ENCODE data around the gene AMY2B. TPM values are rescaled to one million over a fixed set of nuclear protein-coding genes. Genes with fewer than 3 reads are reported as not detected.
A peak's percentile ranks its signal among the peaks of the same experiment; 100 is the strongest.
"Not testable (repeated sequence)": the region's sequence is repeated elsewhere in the genome, so short reads cannot be mapped to it uniquely, and the experiment has no call there.

Gene AMY2B
- total RNA-seq, 2 donors from 2014 or later = 894 to 1,483 TPM

- no peaks in the 10 kb centered on the region for H3K9me3 ChIP-seq
- intact Hi-C loops (cut with DNase I) = no loop called here
- H3K4me3 ChIP-seq = peak overlapping the region in 1 of 2 donors; percentile 10
- ATAC-seq (no peak), DNase-seq (no peak)
- peak overlapping the region in 3 of 4 donors; percentile 61 to 79 (median 72) for H3K27ac ChIP-seq
- H3K36me3 ChIP-seq (replicated peaks in 1 of 2; ENCODE audit: insufficient read depth in 1 of 2, low read depth in 2 of 2) = no peaks in the 10 kb centered on the region
- peaks cover under 1% of the 10 kb centered on the region for H3K4me1 ChIP-seq
- TF ChIP-seq POLR2A (IDR thresholded peaks at IDR 0.05) (no peak), CTCF (IDR thresholded peaks at IDR 0.05) (no peak)
- H3K27me3 ChIP-seq = no peaks in the 10 kb centered on the region
Observed at GRCh38 chr1:103576065-103576464, 4.7 kb downstream of the AMY2B start.

GRCh38 chr1:103576784-103577183 is 5.4 kb downstream of the AMY2B start:
- intact Hi-C loops (cut with DNase I); H3K9me3 ChIP-seq; H3K36me3 ChIP-seq (replicated peaks in 1 of 2; ENCODE audit: insufficient read depth in 1 of 2, low read depth in 2 of 2); H3K4me3 ChIP-seq; H3K27me3 ChIP-seq; H3K4me1 ChIP-seq: not testable (repeated sequence)
- ATAC-seq (peak; percentile 74), DNase-seq (peak; percentile 60 to 80 (median 68))
- WGBS, 2 donors = 41 to 43% methylated on average over 3 to 5 of the region's 5 CpGs
- H3K27ac ChIP-seq = peak overlapping the region in 3 of 4 donors; percentile 61 to 79 (median 72)
- TF ChIP-seq POLR2A (IDR thresholded peaks at IDR 0.05) = peak in 1 of 3 donors; percentile 26

GRCh38 chr1:103582464-103582863 is 11.1 kb downstream of the AMY2B start:
- no peak for DNase-seq
- no peak for ATAC-seq
- Histone ChIP-seq H3K27me3 (no peaks in the 10 kb centered on the region), H3K4me1 (peaks cover 44% of the 10 kb centered on the region), H3K9me3 (no peaks in the 10 kb centered on the region), H3K27ac (peak overlapping the region; percentile 41 to 80 (median 70)), H3K4me3 (peak overlapping the region in 1 of 2 donors; percentile 8), H3K36me3 (replicated peaks in 1 of 2; ENCODE audit: insufficient read depth in 1 of 2, low read depth in 2 of 2) (no peaks in the 10 kb centered on the region)
- intact Hi-C loops (cut with DNase I) = no loop called here
- TF ChIP-seq POLR2A (IDR thresholded peaks at IDR 0.05) = no peak
- TF ChIP-seq CTCF (IDR thresholded peaks at IDR 0.05) = no peak
- WGBS, 2 donors = 23 to 45% methylated on average over 1 of the region's 1 CpG

GRCh38 chr1:103583887-103584286 is 12.5 kb downstream of the AMY2B start:
- ATAC-seq = peak; percentile 71
- intact Hi-C loops (cut with DNase I) = no loop called here
- Histone ChIP-seq H3K27me3 (no peaks in the 10 kb centered on the region), H3K27ac (peak overlapping the region; percentile 27 to 80 (median 70)), H3K4me3 (no peak overlapping the region), H3K36me3 (replicated peaks in 1 of 2; ENCODE audit: insufficient read depth in 1 of 2, low read depth in 2 of 2) (no peaks in the 10 kb centered on the region), H3K4me1 (peaks cover 47% of the 10 kb centered on the region), H3K9me3 (peaks cover 0 to 10% (median 0%) of the 10 kb centered on the region in 3 donors)
- WGBS, 2 donors = 20 to 32% methylated on average over 3 of the region's 3 CpGs
- no peak for DNase-seq
- TF ChIP-seq POLR2A (IDR thresholded peaks at IDR 0.05) (no peak), CTCF (IDR thresholded peaks at IDR 0.05) (no peak)

- 26 to 38% methylated on average over 2 of the region's 2 CpGs for WGBS, 2 donors
- peak overlapping the region in 3 of 4 donors; percentile 70 to 80 (median 70) for H3K27ac ChIP-seq
- TF ChIP-seq CTCF (IDR thresholded peaks at IDR 0.05) = no peak
- no peak for TF ChIP-seq POLR2A (IDR thresholded peaks at IDR 0.05)
- no peak for DNase-seq
- H3K4me3 ChIP-seq = no peak overlapping the region
- no peaks in the 10 kb centered on the region for H3K36me3 ChIP-seq (replicated peaks in 1 of 2; ENCODE audit: insufficient read depth in 1 of 2, low read depth in 2 of 2)
- peak; percentile 45 for ATAC-seq
- intact Hi-C loops (cut with DNase I) = no loop called here
- H3K9me3 ChIP-seq = peaks cover 0 to 15% (median 0%) of the 10 kb centered on the region in 3 donors
- no peaks in the 10 kb centered on the region for H3K27me3 ChIP-seq
- H3K4me1 ChIP-seq = peaks cover 47% of the 10 kb centered on the region
Observed at GRCh38 chr1:103584537-103584936, 13.1 kb downstream of the AMY2B start.

- DNase-seq; H3K4me3 ChIP-seq; H3K9me3 ChIP-seq; H3K4me1 ChIP-seq; H3K27ac ChIP-seq; intact Hi-C loops (cut with DNase I); H3K36me3 ChIP-seq (replicated peaks in 1 of 2; ENCODE audit: insufficient read depth in 1 of 2, low read depth in 2 of 2); ATAC-seq; H3K27me3 ChIP-seq: not testable (repeated sequence)
- no CpG with 5 or more reads among the region's 3 CpGs for WGBS, 2 donors
Observed at GRCh38 chr1:103602740-103603139, 31.4 kb downstream of the AMY2B start.
